Ovary (tissue), 9 donors: ENCODE data around the gene GPR107. TPM values are rescaled to one million over a fixed set of nuclear protein-coding genes. Genes with fewer than 3 reads are reported as not detected.
"Not testable (repeated sequence)": the region's sequence is repeated elsewhere in the genome, so short reads cannot be mapped to it uniquely, and the experiment has no call there.

Experiments
- DNase-seq, 5 donors: peaks; one replicate each; pipeline ENCODE4 v3.0.0-alpha.2; 2019 to 2020
- H3K27ac ChIP-seq, 2 donors: fragments of 200-600 bp; one replicate each; pipeline versions ENCODE4 v1.5.1 to v1.8.0; 2019 to 2022
- H3K27me3 ChIP-seq: fragments of 200-600 bp; one replicate; pipeline ENCODE4 v1.8.0; 2022
- H3K36me3 ChIP-seq: fragments of 200-600 bp; sonication (generic); one replicate; pipeline ENCODE4 v1.5.1; 2019
- H3K4me1 ChIP-seq: one replicate; pipeline ENCODE4 v1.8.1; 2013; ENCODE audit warnings: mild to moderate bottlenecking, moderate library complexity; ENCODE audit not compliant: insufficient read depth
- H3K4me3 ChIP-seq: fragments of 200-600 bp; sonication (generic); one replicate; pipeline ENCODE4 v1.5.1; 2017
- H3K9me3 ChIP-seq, 2 donors: fragments of 200-600 bp in 1 of 2; sonication (generic) in 1 of 2; one replicate each; pipeline versions ENCODE4 v1.5.1 to v1.8.1; 2013 to 2019; ENCODE audit warnings: mild to moderate bottlenecking in 1 of 2, moderate library complexity in 1 of 2
- CTCF ChIP-seq, 3 donors: fragments of 450-650 bp in 2 of 3; fragments of 200-600 bp in 1 of 3; IDR thresholded peaks; one replicate each; pipeline versions ENCODE4 v1.5.1 to v1.8.0; 2016 to 2022; ENCODE audit warnings: antibody characterized with exemption in 3 of 3, mild to moderate bottlenecking in 1 of 3
- EP300 ChIP-seq: sonication (generic); formaldehyde crosslinking; IDR thresholded peaks from one replicate; pipeline ENCODE4 v1.6.1; 2017; ENCODE audit warnings: antibody characterized with exemption
- POLR2A ChIP-seq: fragments of 450-650 bp; IDR thresholded peaks from one replicate; pipeline ENCODE4 v1.6.1; 2017; ENCODE audit warnings: antibody characterized with exemption, mild to moderate bottlenecking, moderate library complexity
- WGBS, 3 donors: extraction: QIAGEN DNeasy Blood & Tissue Kit in 1 of 3; methylation state at CpG; one replicate each; pipeline versions ENCODE4 v1.1.5 to v1.1.7; 2013 to 2017; 5-methylcytosine and 5-hydroxymethylcytosine counted together
- intact Hi-C, 4 donors: fragments of 100-400 bp; cut with DNase I; formaldehyde crosslinking; loops; one replicate each; pipeline versions ENCODE4 v1.11.0 to v1.15.1; 2022 to 2023
- polyA plus RNA-seq, 2 donors: library from polyadenylated mRNA; stranded (reverse); fragments of 200-250 nt in 1 of 2; fragments of 350-450 nt in 1 of 2; fragmentation: Illumina TruSeq in 1 of 2; extraction: RNeasy Lipid Tissue Mini Kit (QIAGEN cat#74804) in 1 of 2; gene quantifications; one replicate each; pipeline ENCODE4 v1.2.3, GENCODE V29; 2013 to 2014
- total RNA-seq, 7 donors: library from RNA; depleted of rRNA in 2 of 7; stranded (reverse); fragments of >200 nt in 2 of 7; fragmentation: NEBNext Ultra II Directional in 3 of 7; extraction: Animal tissue kit (Norgen Biotek cat#: 25700) in 3 of 7; gene quantifications; one replicate each; pipeline versions ENCODE4 v1.1.0 to v1.2.4, GENCODE V29; 2016 to 2023
- donor health status: DM: no; HTN: no; CAD: no; lungs with moderate emphysema.
- donor health status: DM: no; HTN: no; CAD: no.
- donor health status: Bipolar disorder and iron deficiency.
- donor health status: DM: yes; HTN: yes; CAD: no.
- donor health status: DM: no; HTN: no; CAD: no.
- donor health status: DM: yes; HTN: yes; CAD: no.

GPR107 gene
- total and polyA plus RNA-seq, 9 donors: 11.6 to 44.0 (median 28.3) TPM

DNA sequence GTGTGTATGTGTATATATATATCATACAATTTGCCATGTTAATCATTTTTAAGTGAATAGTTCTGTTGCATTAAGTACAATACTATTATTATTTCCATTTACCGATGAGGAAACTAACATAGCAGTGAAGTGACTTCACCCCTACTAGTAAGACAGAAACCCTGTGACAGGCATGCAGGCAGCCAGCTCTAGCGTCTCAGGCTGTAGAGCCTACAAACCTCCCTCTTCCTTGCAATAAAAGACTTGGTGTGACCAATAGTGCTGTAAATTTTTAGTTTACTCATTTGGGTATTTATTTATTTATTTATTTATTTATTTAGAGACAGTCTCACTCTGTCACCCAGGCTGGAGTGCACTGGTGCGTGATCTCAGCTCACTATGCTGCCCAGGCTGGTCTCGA lies 35.4 kb upstream of the GPR107 start:
- H3K27ac ChIP-seq: no peak overlapping the region
- WGBS, 3 donors: 96 to 97% (median 97%) methylated on average over 4 of the region's 4 CpGs
- peaks cover 10% of the 10 kb centered on the region for H3K4me1 ChIP-seq
- no peaks in the 10 kb centered on the region for H3K9me3 ChIP-seq
- no peak for DNase-seq
- no peak for TF ChIP-seq POLR2A
- no peak for TF ChIP-seq EP300
- TF ChIP-seq CTCF (IDR thresholded peaks at IDR 0.05): no peak
- H3K36me3 ChIP-seq: no peaks in the 10 kb centered on the region
- no peaks in the 10 kb centered on the region for H3K27me3 ChIP-seq
- intact Hi-C loops: no loop called here
- no peak overlapping the region for H3K4me3 ChIP-seq

DNA sequence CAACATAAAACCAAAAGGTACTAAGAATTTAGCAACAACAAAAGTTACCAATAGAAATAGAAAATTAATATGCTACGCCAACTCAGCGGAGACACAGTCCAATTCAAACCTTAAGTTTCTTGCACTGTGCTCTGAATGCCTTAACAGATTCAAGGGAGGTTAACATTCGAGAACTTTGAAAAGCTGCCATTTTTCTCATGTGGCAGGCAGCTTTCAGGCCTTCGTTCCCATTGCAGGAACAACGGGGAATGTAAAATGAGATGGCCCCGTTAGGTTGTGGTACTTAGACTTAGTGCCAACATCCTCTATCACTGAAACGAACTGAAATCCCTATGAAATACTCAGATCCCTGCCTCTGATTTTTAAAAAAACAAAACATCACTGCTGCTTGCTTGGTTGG lies 33.1 kb upstream of the GPR107 start:
- intact Hi-C loops: no loop called here
- Histone ChIP-seq H3K27ac (no peak overlapping the region), H3K27me3 (no peaks in the 10 kb centered on the region), H3K9me3 (no peaks in the 10 kb centered on the region), H3K4me1 (peaks cover 10% of the 10 kb centered on the region), H3K4me3 (no peak overlapping the region), H3K36me3 (no peaks in the 10 kb centered on the region)
- TF ChIP-seq CTCF (IDR thresholded peaks at IDR 0.05): no peak
- no peak for TF ChIP-seq POLR2A
- no peak for TF ChIP-seq EP300
- WGBS, 3 donors: 53 to 59% (median 58%) methylated on average over 7 of the region's 7 CpGs
- DNase-seq: no peak

DNA sequence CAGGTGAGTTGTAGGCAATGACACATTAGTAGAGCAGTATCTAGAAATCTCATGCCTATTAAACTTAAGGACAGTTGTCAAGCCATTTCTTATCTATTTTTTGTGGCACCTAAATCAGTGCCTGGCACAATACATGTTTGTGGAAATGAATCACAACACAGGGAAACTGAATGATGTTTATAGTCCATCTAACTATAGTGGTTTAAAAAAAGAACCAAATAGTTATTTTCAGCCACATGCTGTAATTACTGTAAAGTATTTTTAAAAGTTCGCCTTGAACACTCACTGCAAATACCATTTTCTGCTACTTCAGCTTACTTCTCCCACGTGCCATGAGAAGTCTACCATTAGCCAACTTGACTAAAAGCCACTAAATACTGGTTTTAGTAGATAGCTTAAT lies 32.6 kb upstream of the GPR107 start:
- TF ChIP-seq POLR2A: no peak
- no peak for TF ChIP-seq EP300
- TF ChIP-seq CTCF (IDR thresholded peaks at IDR 0.05): no peak
- Histone ChIP-seq H3K9me3 (no peaks in the 10 kb centered on the region), H3K36me3 (no peaks in the 10 kb centered on the region), H3K4me3 (no peak overlapping the region), H3K4me1 (peaks cover 10% of the 10 kb centered on the region), H3K27me3 (no peaks in the 10 kb centered on the region), H3K27ac (no peak overlapping the region)
- 40 to 55% (median 44%) methylated on average over 2 of the region's 2 CpGs for WGBS, 3 donors
- no peak for DNase-seq
- intact Hi-C loops: no loop called here

DNA sequence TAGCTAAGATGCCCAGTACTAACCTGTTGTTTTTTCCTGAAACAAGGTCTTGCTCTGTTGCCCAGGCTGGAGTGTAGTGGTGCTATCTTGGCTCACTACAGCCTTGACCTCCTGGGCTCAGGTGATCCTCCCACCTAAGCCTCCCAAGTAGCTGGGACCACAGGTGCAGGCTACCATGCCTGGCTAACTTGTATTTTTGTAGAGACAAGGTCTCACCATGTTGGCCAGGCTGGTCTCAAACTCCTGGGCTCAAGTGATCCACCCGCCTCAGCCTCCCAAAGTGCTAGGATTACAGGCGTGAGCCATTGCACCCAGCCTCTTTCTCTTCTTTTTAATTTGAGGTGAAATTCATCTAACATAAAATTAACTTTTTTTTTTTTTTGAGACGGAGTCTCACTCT lies 31.9 kb upstream of the GPR107 start:
- H3K27me3 ChIP-seq, DNase-seq, intact Hi-C loops, H3K4me3 ChIP-seq, H3K27ac ChIP-seq, H3K36me3 ChIP-seq, H3K9me3 ChIP-seq, H3K4me1 ChIP-seq: not testable (repeated sequence)
- 95 to 97% (median 97%) methylated on average over 3 of the region's 3 CpGs for WGBS, 3 donors

DNA sequence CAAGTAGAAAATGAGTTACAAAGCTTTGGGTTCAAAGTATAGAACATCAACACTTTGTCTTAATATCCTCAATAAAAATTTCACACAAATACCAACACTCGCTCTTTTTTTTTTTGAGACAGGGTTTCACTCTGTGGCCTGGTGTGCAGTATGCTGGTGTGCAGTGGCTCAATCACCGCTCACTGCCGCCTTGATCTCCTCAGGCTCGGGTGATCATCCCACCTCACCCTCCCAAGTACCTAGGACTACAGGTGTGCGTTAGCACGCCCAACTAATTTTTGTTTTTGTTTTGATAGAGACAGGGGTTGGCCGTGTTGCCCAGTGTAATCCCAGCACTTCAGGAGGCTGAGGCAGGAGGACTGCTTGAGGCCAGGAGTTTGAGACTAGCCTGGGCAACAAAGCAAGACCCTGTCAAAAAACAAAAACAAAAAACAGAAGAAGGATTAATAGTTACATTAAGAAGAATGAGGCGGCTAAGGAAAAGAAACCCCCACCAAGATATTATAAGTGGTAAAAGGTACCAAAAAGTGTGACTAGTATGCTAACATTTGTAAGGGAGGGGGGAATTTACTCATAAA lies 31.1 kb upstream of the GPR107 start:
- Histone ChIP-seq H3K4me3 (no peak overlapping the region), H3K27ac (no peak overlapping the region), H3K9me3 (no peaks in the 10 kb centered on the region), H3K36me3 (no peaks in the 10 kb centered on the region), H3K4me1 (peaks cover 6% of the 10 kb centered on the region), H3K27me3 (no peaks in the 10 kb centered on the region)
- no peak for DNase-seq
- intact Hi-C loops: no loop called here
- 83 to 84% (median 84%) methylated on average over 8 of the region's 8 CpGs for WGBS, 3 donors
- TF ChIP-seq CTCF (IDR thresholded peaks at IDR 0.05) (no peak), EP300 (no peak), POLR2A (no peak)
